Endothelial cell of umbilical vein (primary cell): ENCODE data around the gene TMEM203.

Source experiments
- EZH2 ChIP-seq: IDR thresholded peaks from 2 replicates; pipeline ENCODE4 v1.6.1; 2012; ENCODE audit warnings: borderline replicate concordance, low read depth, mild to moderate bottlenecking, moderate library complexity, low read length, inconsistent platforms; ENCODE audit not compliant: severe bottlenecking
- GATA2 ChIP-seq: IDR thresholded peaks from 2 replicates; pipeline ENCODE4 v1.7.0; 2011; ENCODE audit warnings: low read depth, mild to moderate bottlenecking, moderate library complexity, mixed read lengths, low read length; ENCODE audit not compliant: insufficient read length, insufficient read depth
- MYC ChIP-seq: IDR thresholded peaks from one replicate; pipeline ENCODE4 v1.6.1; 2011; ENCODE audit warnings: mild to moderate bottlenecking, low read depth, low read length
- POLR2A ChIP-seq: IDR thresholded peaks from 2 replicates; pipeline ENCODE4 v1.6.1; 2012; ENCODE audit warnings: low read depth, mild to moderate bottlenecking, control low read depth, low read length
- POLR2AphosphoS5 ChIP-seq: IDR thresholded peaks from 2 replicates; pipeline ENCODE4 v1.6.1; 2012; ENCODE audit warnings: low read depth, mild to moderate bottlenecking, control low read depth, low read length, moderate library complexity; ENCODE audit not compliant: insufficient read depth
- TF ChIP-seq, protein P1 (sequence below), 2 donors: IDR thresholded peaks; 1 replicate in 1 of 2; 2 replicates in 1 of 2; pipeline ENCODE4 v1.5.1; 2011; ENCODE audit warnings: low read length in 2 of 2, mild to moderate bottlenecking in 2 of 2, moderate library complexity in 2 of 2, control low read depth in 1 of 2, inconsistent platforms in 1 of 2, low read depth in 1 of 2; ENCODE audit not compliant: insufficient read depth in 1 of 2; ENCODE audit errors: extremely low read depth in 1 of 2
- TF ChIP-seq, protein P2 (sequence below): IDR thresholded peaks from 2 replicates; pipeline ENCODE4 v1.6.1; 2011; ENCODE audit not compliant: insufficient read depth, insufficient read length

DNA sequence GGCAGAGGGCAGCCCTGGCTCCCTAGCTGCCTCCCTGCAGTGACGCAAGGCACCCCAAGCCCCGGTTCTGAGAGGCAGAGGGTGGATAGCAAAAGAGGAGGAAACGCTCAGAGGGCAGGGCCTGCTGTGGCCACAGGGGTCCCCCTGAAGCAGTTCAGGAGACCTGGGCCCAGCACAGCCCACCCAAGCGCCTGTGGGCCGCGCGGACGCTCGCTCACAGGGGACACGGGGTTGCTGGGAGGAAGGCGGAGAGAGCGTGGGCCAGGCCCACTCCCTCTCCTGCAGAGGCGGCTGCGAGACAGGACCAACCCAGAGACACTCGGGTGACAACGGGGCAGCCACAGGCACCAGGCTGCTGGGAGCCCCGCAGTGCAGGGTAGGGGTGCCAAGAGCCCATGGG lies 25.7 kb downstream of the TMEM203 start:
- TF ChIP-seq, protein P1, sequence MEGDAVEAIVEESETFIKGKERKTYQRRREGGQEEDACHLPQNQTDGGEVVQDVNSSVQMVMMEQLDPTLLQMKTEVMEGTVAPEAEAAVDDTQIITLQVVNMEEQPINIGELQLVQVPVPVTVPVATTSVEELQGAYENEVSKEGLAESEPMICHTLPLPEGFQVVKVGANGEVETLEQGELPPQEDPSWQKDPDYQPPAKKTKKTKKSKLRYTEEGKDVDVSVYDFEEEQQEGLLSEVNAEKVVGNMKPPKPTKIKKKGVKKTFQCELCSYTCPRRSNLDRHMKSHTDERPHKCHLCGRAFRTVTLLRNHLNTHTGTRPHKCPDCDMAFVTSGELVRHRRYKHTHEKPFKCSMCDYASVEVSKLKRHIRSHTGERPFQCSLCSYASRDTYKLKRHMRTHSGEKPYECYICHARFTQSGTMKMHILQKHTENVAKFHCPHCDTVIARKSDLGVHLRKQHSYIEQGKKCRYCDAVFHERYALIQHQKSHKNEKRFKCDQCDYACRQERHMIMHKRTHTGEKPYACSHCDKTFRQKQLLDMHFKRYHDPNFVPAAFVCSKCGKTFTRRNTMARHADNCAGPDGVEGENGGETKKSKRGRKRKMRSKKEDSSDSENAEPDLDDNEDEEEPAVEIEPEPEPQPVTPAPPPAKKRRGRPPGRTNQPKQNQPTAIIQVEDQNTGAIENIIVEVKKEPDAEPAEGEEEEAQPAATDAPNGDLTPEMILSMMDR (IDR thresholded peaks at IDR 0.05; ENCODE audit: extremely low read depth in 1 of 2, insufficient read depth in 1 of 2, low read depth in 1 of 2, low read length in 2 of 2), result no peak
- TF ChIP-seq POLR2AphosphoS5 (no peak), POLR2A (no peak), GATA2 (no peak), MYC (no peak), EZH2 (no peak)
- TF ChIP-seq, protein P2, sequence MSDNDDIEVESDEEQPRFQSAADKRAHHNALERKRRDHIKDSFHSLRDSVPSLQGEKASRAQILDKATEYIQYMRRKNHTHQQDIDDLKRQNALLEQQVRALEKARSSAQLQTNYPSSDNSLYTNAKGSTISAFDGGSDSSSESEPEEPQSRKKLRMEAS, result no peak
